ENCODE measurements around the gene ARHGEF12.

GRCh38 chr11:120509346-120510053, 173.3 kb downstream of the ARHGEF12 start:
- no peak for TF ChIP-seq CTCF (IDR thresholded peaks at IDR 0.05)
- no peak for TF ChIP-seq POLR2A (IDR thresholded peaks at IDR 0.05)

Data from thyroid gland (tissue), 4 donors.